Endothelial cell of umbilical vein (primary cell): ENCODE data around the gene AQP1. TPM values are rescaled to one million over a fixed set of nuclear protein-coding genes. Genes with fewer than 3 reads are reported as not detected.

Experiments used
- BruUV-seq: library from RNA; stranded (reverse); fragments of 400-500 nt; replicated peaks from 2 replicates; lab custom pipeline; 2021; lab: Mats Ljungman, UMichigan
- CTCF ChIA-PET: fragments of 300-600, 350-600 bp; sonication (Branson Sonifier 250); formaldehyde crosslinking; loops from one replicate; lab custom pipeline; 2021; ENCODE audit warnings: antibody characterized with exemption, inconsistent platforms; lab: Charles Lee
- POLR2A ChIA-PET: fragments of 300-600, 350-600 bp; sonication (Branson Sonifier 250); formaldehyde crosslinking; loops from one replicate; lab custom pipeline; 2021; ENCODE audit warnings: antibody characterized with exemption, inconsistent platforms; lab: Charles Lee
- DNase-seq: peaks from one replicate; pipeline ENCODE4 v3.0.0-alpha.2; 2011; ENCODE audit warnings: low read depth, low spot score
- FAIRE-seq: peaks from 2 replicates; lab custom pipeline; 2011; peaks lifted over from hg19 to GRCh38; lab: Jason Lieb, UNC
- H2AFZ ChIP-seq: 2 replicates; pipeline ENCODE4 v1.6.0; 2012; ENCODE audit warnings: low read depth, low read length, control low read depth, inconsistent platforms
- H3K27ac ChIP-seq: 2 replicates; pipeline ENCODE4 v1.5.1; 2011; ENCODE audit warnings: low read depth, mild to moderate bottlenecking, control low read depth, low read length, moderate library complexity; ENCODE audit not compliant: insufficient read depth
- H3K27me3 ChIP-seq, 2 experiments: 2 replicates each; pipeline versions ENCODE4 v1.6.0 to v1.6.1; 2011; ENCODE audit warnings: low read length in 2 of 2, mixed read lengths in 1 of 2; ENCODE audit not compliant: control insufficient read depth in 2 of 2, insufficient read depth in 2 of 2
- H3K36me3 ChIP-seq, 2 experiments: 2 replicates in 1 of 2; 3 replicates in 1 of 2; pipeline ENCODE4 v1.5.1; 2011; ENCODE audit warnings: low read length in 2 of 2, mild to moderate bottlenecking in 1 of 2, moderate library complexity in 1 of 2; ENCODE audit not compliant: control insufficient read depth in 2 of 2, insufficient read depth in 2 of 2; ENCODE audit errors: extremely low read depth in 1 of 2
- H3K4me1 ChIP-seq: 3 replicates; pipeline ENCODE4 v1.5.1; 2011; ENCODE audit warnings: mild to moderate bottlenecking, low read length; ENCODE audit not compliant: control insufficient read depth, insufficient read depth; ENCODE audit errors: extremely low read depth
- H3K4me2 ChIP-seq: 2 replicates; pipeline ENCODE4 v1.6.1; 2011; ENCODE audit warnings: low read length, control low read depth, mixed read lengths; ENCODE audit not compliant: insufficient read depth
- H3K4me3 ChIP-seq, 3 experiments: fragments of 200-600 bp in 1 of 3; sonication (generic), shearing (Covaris generic) in 1 of 3; replicated peaks in 1 of 3; 2 replicates each; pipeline ENCODE4 v1.5.1; 2011 to 2016; ENCODE audit warnings: control low read depth in 3 of 3, low read length in 3 of 3, mild to moderate bottlenecking in 2 of 3, inconsistent platforms in 1 of 3, low read depth in 1 of 3, moderate library complexity in 1 of 3; ENCODE audit not compliant: insufficient read depth in 1 of 3
- H3K79me2 ChIP-seq: 2 replicates; pipeline ENCODE4 v1.6.0; 2012; ENCODE audit warnings: low read length, inconsistent platforms; ENCODE audit not compliant: control insufficient read depth, insufficient read depth
- H3K9ac ChIP-seq: replicated peaks from 2 replicates; pipeline ENCODE3; 2011; ENCODE audit warnings: low read length, control low read depth; ENCODE audit not compliant: insufficient read depth; ENCODE audit errors: extremely low read depth
- H3K9me1 ChIP-seq: replicated peaks from 3 replicates; pipeline ENCODE4 v1.6.0; 2011; ENCODE audit warnings: mild to moderate bottlenecking, low read length; ENCODE audit not compliant: control insufficient read depth, insufficient read depth; ENCODE audit errors: extremely low read depth
- H3K9me3 ChIP-seq: replicated peaks from 2 replicates; pipeline ENCODE4 v1.5.1; 2012; ENCODE audit warnings: low read length, inconsistent platforms; ENCODE audit not compliant: control insufficient read depth, insufficient read depth
- H4K20me1 ChIP-seq: replicated peaks from 2 replicates; pipeline ENCODE3; 2011; ENCODE audit warnings: mild to moderate bottlenecking, low read length; ENCODE audit not compliant: control insufficient read depth, insufficient read depth; ENCODE audit errors: extremely low read depth
- EZH2 ChIP-seq: IDR thresholded peaks from 2 replicates; pipeline ENCODE4 v1.6.1; 2012; ENCODE audit warnings: borderline replicate concordance, low read depth, mild to moderate bottlenecking, moderate library complexity, low read length, inconsistent platforms; ENCODE audit not compliant: severe bottlenecking
- FOS ChIP-seq: IDR thresholded peaks from 2 replicates; pipeline ENCODE4 v1.6.1; 2011; ENCODE audit warnings: mild to moderate bottlenecking, low read length, moderate library complexity, borderline replicate concordance; ENCODE audit not compliant: insufficient read depth
- GATA2 ChIP-seq: IDR thresholded peaks from 2 replicates; pipeline ENCODE4 v1.7.0; 2011; ENCODE audit warnings: low read depth, mild to moderate bottlenecking, moderate library complexity, mixed read lengths, low read length; ENCODE audit not compliant: insufficient read length, insufficient read depth
- JUN ChIP-seq: IDR thresholded peaks from 2 replicates; pipeline ENCODE4 v1.6.1; 2011; ENCODE audit warnings: borderline replicate concordance, low read depth; ENCODE audit not compliant: insufficient read length, insufficient read depth
- MYC ChIP-seq: IDR thresholded peaks from one replicate; pipeline ENCODE4 v1.6.1; 2011; ENCODE audit warnings: mild to moderate bottlenecking, low read depth, low read length
- POLR2A ChIP-seq: IDR thresholded peaks from 2 replicates; pipeline ENCODE4 v1.6.1; 2012; ENCODE audit warnings: low read depth, mild to moderate bottlenecking, control low read depth, low read length
- POLR2AphosphoS5 ChIP-seq: IDR thresholded peaks from 2 replicates; pipeline ENCODE4 v1.6.1; 2012; ENCODE audit warnings: low read depth, mild to moderate bottlenecking, control low read depth, low read length, moderate library complexity; ENCODE audit not compliant: insufficient read depth
- dilution Hi-C: fragments of 300-500 bp; cut with MboI; formaldehyde crosslinking; loops from one replicate; pipeline ENCODE4 v1.15.0; 2019; ENCODE audit warnings: low sequenced_read_pairs; ENCODE audit not compliant: extremely low pct_ligation_motif_present
- intact Hi-C: fragments of 100-400 bp; cut with micrococcal nuclease; formaldehyde crosslinking; loops from one replicate; pipeline ENCODE4 v1.10.0; 2022
- polyA plus RNA-seq, 4 experiments: library from polyadenylated mRNA; depleted of rRNA in 3 of 4; stranded (reverse) in 3 of 4; unstranded in 1 of 4; fragments of >200 nt; gene quantifications; 2 replicates each; pipeline versions ENCODE4 v1.2.1 to v1.2.3, GENCODE V29; 2011 to 2012; ENCODE audit warnings: missing spikeins in 1 of 4
- total RNA-seq: library from RNA; stranded (reverse); gene quantifications from 2 replicates; pipeline ENCODE4 v1.2.3, GENCODE V29; 2021
- TF ChIP-seq, protein P1 (sequence below), 2 donors: IDR thresholded peaks; 1 replicate in 1 of 2; 2 replicates in 1 of 2; pipeline ENCODE4 v1.5.1; 2011; ENCODE audit warnings: low read length in 2 of 2, mild to moderate bottlenecking in 2 of 2, moderate library complexity in 2 of 2, control low read depth in 1 of 2, inconsistent platforms in 1 of 2, low read depth in 1 of 2; ENCODE audit not compliant: insufficient read depth in 1 of 2; ENCODE audit errors: extremely low read depth in 1 of 2
- TF ChIP-seq, protein P2 (sequence below): IDR thresholded peaks from 2 replicates; pipeline ENCODE4 v1.6.1; 2011; ENCODE audit not compliant: insufficient read depth, insufficient read length

AQP1 gene
- total and polyA plus RNA-seq, 2 donors (not counting 3 experiments of a cell fraction or from before 2014, with no cell fraction given) = 11.7 to 15.9 TPM

DNA sequence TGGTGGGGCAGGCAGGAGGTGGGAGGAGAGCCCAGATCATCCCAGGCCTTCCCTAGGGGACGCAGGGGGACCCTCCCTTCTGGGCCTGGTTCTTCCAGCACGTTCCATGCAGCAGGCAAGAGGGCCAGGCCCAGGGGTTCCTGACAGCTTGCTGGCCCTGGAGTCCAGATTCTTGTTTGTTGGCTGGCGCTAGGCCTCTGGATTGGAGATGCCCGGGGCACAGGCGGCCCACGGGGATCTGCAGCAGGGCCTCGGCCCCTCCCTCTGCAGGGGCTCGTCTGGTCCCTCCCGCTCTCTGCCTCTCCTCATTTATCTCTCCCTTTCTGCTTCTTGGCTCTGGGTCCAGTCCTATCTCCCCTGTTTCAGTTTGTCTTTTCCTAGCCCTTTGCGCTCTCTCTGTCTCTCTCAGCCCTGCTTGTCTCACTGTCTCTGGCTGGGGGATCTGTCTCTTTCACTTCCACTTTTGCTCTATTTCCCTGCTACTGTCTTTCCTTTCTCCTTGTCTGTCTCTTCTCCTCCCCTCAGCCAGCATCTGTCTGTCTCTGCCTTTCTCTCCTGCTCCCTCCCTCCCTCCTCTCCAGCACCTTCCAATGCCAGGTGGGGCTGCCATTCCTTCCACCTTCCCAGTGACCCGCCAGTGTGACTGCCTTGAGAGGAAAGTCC, 1.1 kb upstream of the AQP1 start:
- intact Hi-C loops = no loop called here

More for the DNA sequence above, 1.1 kb upstream of the AQP1 start:
- TF ChIP-seq, protein P1, sequence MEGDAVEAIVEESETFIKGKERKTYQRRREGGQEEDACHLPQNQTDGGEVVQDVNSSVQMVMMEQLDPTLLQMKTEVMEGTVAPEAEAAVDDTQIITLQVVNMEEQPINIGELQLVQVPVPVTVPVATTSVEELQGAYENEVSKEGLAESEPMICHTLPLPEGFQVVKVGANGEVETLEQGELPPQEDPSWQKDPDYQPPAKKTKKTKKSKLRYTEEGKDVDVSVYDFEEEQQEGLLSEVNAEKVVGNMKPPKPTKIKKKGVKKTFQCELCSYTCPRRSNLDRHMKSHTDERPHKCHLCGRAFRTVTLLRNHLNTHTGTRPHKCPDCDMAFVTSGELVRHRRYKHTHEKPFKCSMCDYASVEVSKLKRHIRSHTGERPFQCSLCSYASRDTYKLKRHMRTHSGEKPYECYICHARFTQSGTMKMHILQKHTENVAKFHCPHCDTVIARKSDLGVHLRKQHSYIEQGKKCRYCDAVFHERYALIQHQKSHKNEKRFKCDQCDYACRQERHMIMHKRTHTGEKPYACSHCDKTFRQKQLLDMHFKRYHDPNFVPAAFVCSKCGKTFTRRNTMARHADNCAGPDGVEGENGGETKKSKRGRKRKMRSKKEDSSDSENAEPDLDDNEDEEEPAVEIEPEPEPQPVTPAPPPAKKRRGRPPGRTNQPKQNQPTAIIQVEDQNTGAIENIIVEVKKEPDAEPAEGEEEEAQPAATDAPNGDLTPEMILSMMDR (IDR thresholded peaks at IDR 0.05; ENCODE audit: extremely low read depth in 1 of 2, insufficient read depth in 1 of 2, low read depth in 1 of 2, low read length in 2 of 2) = no peak
- no peak for TF ChIP-seq MYC
- no peak for TF ChIP-seq FOS
- TF ChIP-seq GATA2 = no peak
- TF ChIP-seq, protein P2, sequence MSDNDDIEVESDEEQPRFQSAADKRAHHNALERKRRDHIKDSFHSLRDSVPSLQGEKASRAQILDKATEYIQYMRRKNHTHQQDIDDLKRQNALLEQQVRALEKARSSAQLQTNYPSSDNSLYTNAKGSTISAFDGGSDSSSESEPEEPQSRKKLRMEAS = no peak
- no peak for TF ChIP-seq POLR2A
- TF ChIP-seq POLR2AphosphoS5 = no peak
- TF ChIP-seq JUN = no peak
- TF ChIP-seq EZH2 = no peak
- Histone ChIP-seq H3K4me2 (no peak overlapping the region), H3K9ac (no peak overlapping the region), H4K20me1 (no peaks in the 10 kb centered on the region), H3K4me3 (no peak overlapping the region), H3K9me1 (no peaks in the 10 kb centered on the region), H3K79me2 (no peaks in the 10 kb centered on the region), H3K4me1 (peaks cover 9% of the 10 kb centered on the region), H3K9me3 (no peaks in the 10 kb centered on the region), H3K27ac (no peak overlapping the region), H2AFZ (no peak overlapping the region), H3K36me3 (no peaks in the 10 kb centered on the region), H3K27me3 (no peaks in the 10 kb centered on the region)
- CTCF ChIA-PET = interaction anchor here (0.6 to 1.2 kb wide), 3 partner anchors 26 to 73 kb away, joined by 3 to 4 read pairs (median 3); no protein-coding TSS in a partner anchor
- FAIRE-seq (no peak), DNase-seq (no peak)
- POLR2A ChIA-PET = interaction anchor here (2.0 kb wide), 1 partner anchor 40 kb away, joined by 6 read pairs; no protein-coding TSS in a partner anchor
- dilution Hi-C loops = no loop called here
- no TSS peak for BruUV-seq
